Posterior cingulate gyrus (tissue), 11 donors: ENCODE measurements around the gene RIBC2.
A peak's percentile ranks its signal among the peaks of the same experiment; 100 is the strongest.
"Not testable (repeated sequence)": the region's sequence is repeated elsewhere in the genome, so short reads cannot be mapped to it uniquely, and the experiment has no call there.

Source experiments
- DNase-seq, 10 donors: peaks; one replicate each; pipeline versions ENCODE4 v3.0.0 to v3.0.0-alpha.2; 2020 to 2021; ENCODE audit warnings: mixed read lengths in 3 of 10
- intact Hi-C: fragments of 100-400 bp; cut with DNase I; formaldehyde crosslinking; loops from one replicate; pipeline ENCODE4 v1.15.1; 2023

The RIBC2 gene

GRCh38 chr22:45423524-45423923 lies 10.0 kb downstream of the RIBC2 start:
- DNase-seq, result peak in 2 of 10 donors; percentile 12 to 52
- intact Hi-C loops, result no loop called here

GRCh38 chr22:45424241-45424731 lies 10.8 kb downstream of the RIBC2 start:
- DNase-seq, result peak in 2 of 10 donors; percentile 31 to 44

GRCh38 chr22:45425101-45425500 lies 11.6 kb downstream of the RIBC2 start:
- intact Hi-C loops, result no loop called here

More at GRCh38 chr22:45424241-45424731, 10.8 kb downstream of the RIBC2 start:
- intact Hi-C loops, result no loop called here

GRCh38 chr22:45425531-45426265 lies 12.2 kb downstream of the RIBC2 start:
- intact Hi-C loops, result no loop called here
- peak in 2 of 10 donors; percentile 59 to 63 for DNase-seq

More at GRCh38 chr22:45425101-45425500, 11.6 kb downstream of the RIBC2 start:
- DNase-seq, result peak in 1 of 10 donors; percentile 7

- peak in 2 of 10 donors; percentile 31 to 67 for DNase-seq
- intact Hi-C loops, result no loop called here
Measured at GRCh38 chr22:45426387-45426786, 12.9 kb downstream of the RIBC2 start.

- intact Hi-C loops, result no loop called here
- DNase-seq, result no peak
Measured at GRCh38 chr22:45427114-45427513, 13.6 kb downstream of the RIBC2 start.

- intact Hi-C loops, result no loop called here
- DNase-seq, result peak in 2 of 10 donors; percentile 40 to 53
Measured at GRCh38 chr22:45428391-45429385, 15.2 kb downstream of the RIBC2 start.

- DNase-seq, result peak in 3 of 10 donors; percentile 4 to 74 (median 66)
- intact Hi-C loops, result no loop called here
Measured at GRCh38 chr22:45429424-45429823, 15.9 kb downstream of the RIBC2 start.

GRCh38 chr22:45429981-45430775 lies 16.7 kb downstream of the RIBC2 start:
- DNase-seq, result peak in 4 of 10 donors; percentile 2 to 78 (median 27)
- intact Hi-C loops, result no loop called here

- intact Hi-C loops, result no loop called here
- peak in 2 of 10 donors; percentile 57 to 79 for DNase-seq
Measured at GRCh38 chr22:45430871-45431270, 17.4 kb downstream of the RIBC2 start.

GRCh38 chr22:45434981-45435380 lies 21.5 kb downstream of the RIBC2 start:
- intact Hi-C loops, result loop anchor here (1.0 kb wide), 1 partner anchor 166 kb away; no protein-coding TSS in a partner anchor
- DNase-seq, result peak in 1 of 10 donors; percentile 18

- peak; percentile 64 to 97 (median 85) for DNase-seq
- intact Hi-C loops, result loop anchor here (1.0 kb wide), 1 partner anchor 166 kb away; no protein-coding TSS in a partner anchor
Measured at GRCh38 chr22:45435544-45436139, 22.1 kb downstream of the RIBC2 start.

- peak in 1 of 10 donors; percentile 60 for DNase-seq
- intact Hi-C loops, result not testable (repeated sequence)
Measured at GRCh38 chr22:45436871-45437517, 23.5 kb downstream of the RIBC2 start.

- intact Hi-C loops, result no loop called here
- peak in 1 of 10 donors; percentile 10 for DNase-seq
Measured at GRCh38 chr22:45438336-45438735, 24.8 kb downstream of the RIBC2 start.

GRCh38 chr22:45440688-45441087 lies 27.2 kb downstream of the RIBC2 start:
- peak in 1 of 10 donors; percentile 1 for DNase-seq
- intact Hi-C loops, result loop anchor here (1.0 kb wide), 1 partner anchor 113 kb away; no protein-coding TSS in a partner anchor

GRCh38 chr22:45441138-45441537 lies 27.6 kb downstream of the RIBC2 start:
- peak in 7 of 10 donors; percentile 22 to 90 (median 39) for DNase-seq
- intact Hi-C loops, result loop anchor here (1.0 kb wide), 1 partner anchor 112 kb away; no protein-coding TSS in a partner anchor

- intact Hi-C loops, result no loop called here
- DNase-seq, result no peak
Measured at GRCh38 chr22:45442116-45442515, 28.6 kb downstream of the RIBC2 start.

GRCh38 chr22:45444168-45444567 lies 30.7 kb downstream of the RIBC2 start:
- intact Hi-C loops, result no loop called here
- no peak for DNase-seq
